Psoas muscle (tissue), 8 donors: Measurements from ENCODE around the gene NOD2. TPM values are rescaled to one million over a fixed set of nuclear protein-coding genes. Genes with fewer than 3 reads are reported as not detected.

ENCODE experiments used
- ATAC-seq, 4 donors: fragments of 200-7000 bp; cut with Tn5 transposase; one replicate each; pipeline ENCODE4 v1.9.1; 2020; ENCODE audit warnings: moderate library complexity in 3 of 4, mild to moderate bottlenecking in 2 of 4
- DNase-seq, 2 donors: peaks; one replicate each; pipeline ENCODE4 v3.0.0-alpha.2; 2020
- H3K27ac ChIP-seq: fragments of 200-600 bp; one replicate; pipeline ENCODE4 v1.8.0; 2022
- H3K27me3 ChIP-seq, 3 donors: fragments of 200-600 bp in 1 of 3; one replicate each; pipeline versions ENCODE4 v1.6.1 to v1.8.0; 2013 to 2022; ENCODE audit warnings: low read length in 2 of 3, mild to moderate bottlenecking in 2 of 3, moderate library complexity in 1 of 3; ENCODE audit not compliant: insufficient read depth in 3 of 3
- H3K36me3 ChIP-seq, 2 donors: fragments of 200-600 bp in 1 of 2; one replicate each; pipeline versions ENCODE4 v1.6.1 to v1.8.0; 2013 to 2022; ENCODE audit warnings: low read depth in 1 of 2, mild to moderate bottlenecking in 1 of 2, moderate library complexity in 1 of 2; ENCODE audit not compliant: insufficient read depth in 1 of 2
- H3K4me1 ChIP-seq: fragments of 200-600 bp; one replicate; pipeline ENCODE4 v1.8.0; 2022
- H3K4me3 ChIP-seq: fragments of 200-600 bp; one replicate; pipeline ENCODE4 v1.8.0; 2022; ENCODE audit warnings: mild to moderate bottlenecking
- H3K9me3 ChIP-seq: fragments of 200-600 bp; one replicate; pipeline ENCODE4 v1.8.0; 2022
- CTCF ChIP-seq: fragments of 200-600 bp; IDR thresholded peaks from one replicate; pipeline ENCODE4 v1.8.0; 2022; ENCODE audit warnings: antibody characterized with exemption
- WGBS, 3 donors: extraction: QIAGEN DNeasy Blood & Tissue Kit; methylation state at CpG; one replicate each; pipeline versions ENCODE4 v1.1.6 to v1.1.7; 2013; 5-methylcytosine and 5-hydroxymethylcytosine counted together
- intact Hi-C, 2 donors: fragments of 100-400 bp; cut with DNase I; formaldehyde crosslinking; loops; one replicate each; pipeline versions ENCODE4 v1.11.0 to v1.14.2; 2022
- polyA plus RNA-seq, 3 donors: library from polyadenylated mRNA; stranded (reverse); fragments of 200-250 nt; gene quantifications; one replicate each; pipeline ENCODE4 v1.2.3, GENCODE V29; 2013
- total RNA-seq, 4 donors: library from RNA; stranded (reverse); fragmentation: NEBNext Ultra II Directional in 2 of 4; extraction: Animal tissue kit (Norgen Biotek cat#: 25700) in 2 of 4; gene quantifications; one replicate each; pipeline versions ENCODE4 v1.2.1 to v1.2.4, GENCODE V29; 2021 to 2023
- donor health status: healthy with polysubstance abuse.
- donor health status: DM: no; HTN: no; CAD: no; lungs with moderate emphysema.
- donor health status: Bipolar disorder and iron deficiency.
- donor health status: healthy.
- donor health status: DM: yes; HTN: yes; CAD: no.
- donor health status: DM: no; HTN: no; CAD: no.
- donor health status: DM: no; HTN: no; CAD: no.
- donor health status: DM: yes; HTN: yes; CAD: no.

NOD2 gene
- total and polyA plus RNA-seq, 7 donors: 0.07 to 0.74 (median 0.25) TPM

- peaks cover 0 to 60% of the 10 kb centered on the region in 2 donors for H3K36me3 ChIP-seq
- 74 to 87% (median 82%) methylated on average over 3 of the region's 3 CpGs for WGBS, 3 donors
These were observed 63.1 kb downstream of the NOD2 start for GRCh38 chr16:50756473-50756872.

GRCh38 chr16:50761267-50761666, 67.9 kb downstream of the NOD2 start:
- intact Hi-C loops: loop anchor here in 1 of 2 donors (5.0 kb wide), 1 partner anchor 41 kb away; no protein-coding TSS in a partner anchor
- H3K36me3 ChIP-seq: peaks cover 0 to 28% of the 10 kb centered on the region in 2 donors
- WGBS, 3 donors: 18 to 27% (median 18%) methylated on average over 1 of the region's 1 CpG

More at GRCh38 chr16:50756473-50756872, 63.1 kb downstream of the NOD2 start:
- no peaks in the 10 kb centered on the region for H3K9me3 ChIP-seq
- no peak for TF ChIP-seq CTCF
- no peaks in the 10 kb centered on the region for H3K27me3 ChIP-seq
- no peak for ATAC-seq
- no peak overlapping the region for H3K27ac ChIP-seq
- intact Hi-C loops: no loop called here
- H3K4me3 ChIP-seq: no peak overlapping the region
- H3K4me1 ChIP-seq: peaks cover 5% of the 10 kb centered on the region
- no peak for DNase-seq

GRCh38 chr16:50762241-50762640, 68.8 kb downstream of the NOD2 start:
- ATAC-seq: no peak
- WGBS, 3 donors: 68% methylated on average over 3 of the region's 3 CpGs

More at GRCh38 chr16:50761267-50761666, 67.9 kb downstream of the NOD2 start:
- Histone ChIP-seq H3K4me1 (peaks cover 14% of the 10 kb centered on the region), H3K27me3 (no peaks in the 10 kb centered on the region), H3K9me3 (no peaks in the 10 kb centered on the region), H3K27ac (no peak overlapping the region), H3K4me3 (no peak overlapping the region)
- no peak for DNase-seq
- no peak for TF ChIP-seq CTCF
- ATAC-seq: peak in 3 of 4 donors; percentile 44 to 74 (median 47)

GRCh38 chr16:50763211-50763610, 69.8 kb downstream of the NOD2 start:
- ATAC-seq (no peak), DNase-seq (no peak)
- Histone ChIP-seq H3K36me3 (peaks cover 0 to 19% of the 10 kb centered on the region in 2 donors), H3K27me3 (no peaks in the 10 kb centered on the region), H3K4me1 (peaks cover 14% of the 10 kb centered on the region), H3K4me3 (no peak overlapping the region), H3K27ac (no peak overlapping the region), H3K9me3 (no peaks in the 10 kb centered on the region)
- WGBS, 3 donors: 93 to 95% (median 95%) methylated on average over 2 of the region's 2 CpGs
- intact Hi-C loops: loop anchor here in 1 of 2 donors (5.0 kb wide), 1 partner anchor 39 kb away; no protein-coding TSS in a partner anchor
- no peak for TF ChIP-seq CTCF

More at GRCh38 chr16:50762241-50762640, 68.8 kb downstream of the NOD2 start:
- peaks cover 0 to 24% of the 10 kb centered on the region in 2 donors for H3K36me3 ChIP-seq
- H3K27me3 ChIP-seq: no peaks in the 10 kb centered on the region
- intact Hi-C loops: loop anchor here in 1 of 2 donors (5.0 kb wide), 1 partner anchor 40 kb away; no protein-coding TSS in a partner anchor
- H3K9me3 ChIP-seq: no peaks in the 10 kb centered on the region
- H3K4me3 ChIP-seq: no peak overlapping the region
- no peak for DNase-seq
- H3K27ac ChIP-seq: no peak overlapping the region
- no peak for TF ChIP-seq CTCF
- peaks cover 14% of the 10 kb centered on the region for H3K4me1 ChIP-seq

- WGBS, 3 donors: 92 to 100% (median 95%) methylated on average over 1 of the region's 1 CpG
- DNase-seq (no peak), ATAC-seq (no peak)
- H3K4me3 ChIP-seq: no peak overlapping the region
- no peaks in the 10 kb centered on the region for H3K27me3 ChIP-seq
- peaks cover 0 to 23% of the 10 kb centered on the region in 2 donors for H3K36me3 ChIP-seq
- peaks cover 14% of the 10 kb centered on the region for H3K4me1 ChIP-seq
- no peak overlapping the region for H3K27ac ChIP-seq
- TF ChIP-seq CTCF: no peak
- H3K9me3 ChIP-seq: no peaks in the 10 kb centered on the region
- intact Hi-C loops: no loop called here
These were observed 71.9 kb downstream of the NOD2 start for GRCh38 chr16:50765260-50765659.
